NOMO-1 treated with DMSO at 0.1 percent for 48 hours (cell line): ENCODE data around the gene NRIP1.
"Not testable (repeated sequence)": the region's sequence is repeated elsewhere in the genome, so short reads cannot be mapped to it uniquely, and the experiment has no call there.

Experiments used
- DNase-seq: peaks from one replicate; lab custom pipeline; 2025; ENCODE audit not compliant: unreplicated experiment; lab: John Stamatoyannopoulos, UW

NRIP1 gene

GRCh38 chr21:15039607-15040299, 25.0 kb downstream of the NRIP1 start:
- no peak for DNase-seq

DNA sequence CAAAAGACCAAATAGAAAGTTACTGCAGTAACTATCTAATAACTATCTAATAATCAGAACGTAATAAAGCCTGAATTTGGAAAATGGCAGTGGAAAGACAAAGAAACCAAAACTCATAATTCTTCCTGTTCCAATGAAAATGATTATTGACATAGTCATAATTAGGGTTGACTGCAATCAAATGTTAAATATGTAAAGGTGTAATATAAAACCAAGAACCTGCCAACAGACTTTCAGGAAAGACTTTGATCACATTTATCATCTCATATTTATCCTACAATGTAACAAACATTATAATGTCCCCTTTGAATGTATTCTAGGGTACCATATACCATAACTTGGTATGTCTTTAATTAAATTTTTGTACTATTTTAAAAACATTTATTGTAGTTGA, 26.9 kb downstream of the NRIP1 start:
- no peak for DNase-seq

- no peak for DNase-seq
Observed at GRCh38 chr21:15037095-15037899, 27.5 kb downstream of the NRIP1 start.

GRCh38 chr21:15036189-15036588, 28.6 kb downstream of the NRIP1 start:
- no peak for DNase-seq

DNA sequence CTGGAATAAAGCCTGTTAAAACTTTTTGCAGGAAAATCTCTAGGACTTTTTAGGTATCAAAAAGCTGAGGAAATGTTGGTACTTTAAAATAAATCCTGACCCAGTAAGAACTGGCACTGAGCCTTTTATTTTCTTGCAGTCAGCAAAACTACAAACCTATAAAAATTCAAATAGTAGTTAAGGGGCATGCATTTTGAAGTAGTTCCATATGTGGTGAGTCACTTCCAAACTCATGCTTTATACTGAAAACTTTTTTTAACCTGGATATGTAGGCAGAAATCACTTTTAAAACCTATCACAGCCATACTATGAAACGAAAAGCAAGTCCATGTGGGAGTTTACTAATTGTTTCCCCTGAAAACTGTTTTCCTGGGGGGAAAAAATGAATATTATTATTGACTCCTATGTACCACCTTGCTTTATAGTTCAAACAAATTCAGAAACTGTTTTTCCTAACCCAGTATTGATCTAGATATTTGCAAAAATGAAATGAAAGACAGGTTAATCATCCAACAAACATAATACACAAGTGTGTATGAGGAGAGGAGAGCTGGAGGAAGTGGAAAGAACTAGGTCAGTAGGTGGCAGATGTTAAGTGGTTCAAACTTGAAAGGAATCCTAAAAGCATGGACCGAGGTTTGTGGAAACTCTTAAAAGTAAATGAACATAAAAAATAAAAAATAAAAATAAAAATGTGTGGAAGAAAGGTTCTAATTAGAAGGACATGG, 30.5 kb downstream of the NRIP1 start:
- DNase-seq: no peak

DNA sequence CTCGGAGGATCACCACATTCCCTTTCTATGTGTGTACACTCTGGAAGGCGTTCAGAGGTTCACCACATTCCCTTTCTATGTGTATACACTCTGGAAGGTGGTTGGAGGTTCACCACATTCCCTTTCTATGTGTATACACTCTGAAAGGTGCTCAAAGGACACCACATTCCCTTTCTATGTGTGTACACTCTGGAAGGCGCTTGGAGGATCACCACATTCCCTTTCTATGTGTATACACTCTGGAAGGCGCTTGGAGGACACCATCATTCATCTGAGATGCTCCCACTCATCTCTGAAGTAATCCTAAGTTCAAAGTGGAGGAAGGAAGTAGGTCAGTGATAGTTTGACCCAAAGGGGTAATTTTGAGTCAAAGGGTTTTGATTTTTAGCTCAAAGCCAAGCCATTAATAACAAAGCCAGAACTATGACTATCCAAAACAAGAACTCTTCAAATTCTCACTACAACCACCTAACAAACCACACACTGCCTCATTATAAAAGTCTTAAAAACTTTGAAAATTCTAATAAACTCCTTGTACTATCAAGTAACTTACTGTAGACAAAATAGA, 32.9 kb downstream of the NRIP1 start:
- DNase-seq: no peak

- DNase-seq: not testable (repeated sequence)
Observed at GRCh38 chr21:15031362-15031761, 33.4 kb downstream of the NRIP1 start.

DNA sequence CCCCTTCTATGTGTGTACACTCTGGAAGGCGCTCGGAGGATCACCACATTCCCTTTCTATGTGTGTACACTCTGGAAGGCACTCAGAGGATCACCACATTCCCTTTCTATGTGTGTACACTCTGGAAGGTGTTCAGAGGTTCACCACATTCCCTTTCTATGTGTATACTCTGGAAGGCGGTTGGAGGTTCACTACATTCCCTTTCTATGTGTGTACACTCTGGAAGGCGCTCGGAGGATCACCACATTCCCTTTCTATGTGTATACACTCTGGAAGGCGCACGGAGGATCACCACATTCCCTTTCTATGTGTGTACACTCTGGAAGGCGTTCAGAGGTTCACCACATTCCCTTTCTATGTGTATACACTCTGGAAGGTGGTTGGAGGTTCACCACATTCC, 33.9 kb downstream of the NRIP1 start:
- DNase-seq: not testable (repeated sequence)

DNA sequence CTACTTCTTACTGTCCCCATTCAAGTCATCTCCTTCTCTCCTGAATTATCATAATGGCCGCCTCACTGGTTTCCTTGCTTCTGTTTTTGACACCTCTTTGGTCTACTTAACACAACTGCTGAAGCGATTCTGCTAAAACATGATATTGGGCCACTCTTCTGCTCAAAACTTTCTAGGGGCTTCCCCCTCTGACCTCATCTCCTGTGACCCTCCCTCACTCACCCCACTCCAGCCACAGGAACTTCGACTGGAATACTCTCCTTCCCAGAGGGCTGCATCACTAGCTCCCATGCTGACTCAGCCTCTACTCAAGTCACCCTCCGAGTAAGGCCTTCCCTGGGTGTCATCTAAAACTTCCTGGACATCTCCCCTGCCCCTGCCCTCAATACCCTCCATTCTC, 35.7 kb downstream of the NRIP1 start:
- no peak for DNase-seq

GRCh38 chr21:15028186-15028585, 36.6 kb downstream of the NRIP1 start:
- DNase-seq: peak; percentile 93

- no peak for DNase-seq
Observed at GRCh38 chr21:15027056-15027455, 37.7 kb downstream of the NRIP1 start.

GRCh38 chr21:15026370-15026769, 38.4 kb downstream of the NRIP1 start:
- no peak for DNase-seq

DNA sequence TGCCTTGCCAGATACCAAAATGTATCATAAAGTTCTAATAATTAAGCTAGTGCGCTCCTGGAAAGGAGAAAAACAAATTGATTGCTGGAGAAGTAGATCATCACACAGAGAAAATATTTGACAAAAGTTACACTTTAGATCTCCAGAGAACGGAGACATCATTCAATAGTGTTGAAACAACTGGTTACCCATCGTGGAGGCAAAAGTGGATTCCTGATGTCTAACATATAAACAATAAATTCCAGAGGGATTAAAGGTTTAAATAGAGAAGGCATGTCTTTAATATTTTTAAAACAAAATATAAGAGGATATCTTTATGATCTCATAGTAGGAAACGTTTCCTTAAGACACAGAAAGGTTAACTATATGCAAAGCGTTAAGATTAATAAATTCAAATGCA, 41.0 kb downstream of the NRIP1 start:
- DNase-seq: no peak

DNA sequence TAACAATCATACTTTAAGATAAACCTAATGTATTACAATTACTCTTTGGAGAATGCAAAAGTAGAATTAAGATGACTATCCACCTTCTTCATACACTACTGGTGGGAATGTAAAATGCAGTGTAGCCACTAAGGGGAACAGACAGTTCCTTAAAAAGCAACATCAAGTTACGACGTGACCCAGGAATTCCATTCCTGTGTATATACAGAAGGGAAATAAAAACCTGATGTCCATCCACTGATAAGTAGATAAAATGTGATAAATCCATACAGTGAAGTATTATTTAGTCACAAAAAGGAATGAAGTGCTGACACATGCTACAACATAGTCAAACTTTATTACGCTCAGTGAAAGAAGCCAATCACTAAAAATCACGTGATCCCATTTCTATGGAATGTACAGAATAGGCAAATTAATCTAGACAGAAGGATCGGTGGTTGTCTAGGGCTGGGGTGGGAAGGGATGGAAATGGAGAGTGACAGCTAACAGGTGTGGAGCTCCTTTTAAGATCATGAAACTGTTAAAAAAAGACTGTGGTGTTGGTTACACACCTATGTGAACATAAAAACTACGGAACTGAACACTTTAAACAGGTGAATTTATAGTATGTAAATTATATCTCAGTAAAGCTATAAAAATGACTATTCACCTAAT, 42.1 kb downstream of the NRIP1 start:
- DNase-seq: no peak

GRCh38 chr21:15020797-15021196, 44.0 kb downstream of the NRIP1 start:
- DNase-seq: no peak

- no peak for DNase-seq
Observed at GRCh38 chr21:15018382-15018781, 46.4 kb downstream of the NRIP1 start.

GRCh38 chr21:15015622-15016471, 49.0 kb downstream of the NRIP1 start:
- DNase-seq: no peak

- DNase-seq: no peak
Observed at GRCh38 chr21:15014221-15014620, 50.6 kb downstream of the NRIP1 start.

DNA sequence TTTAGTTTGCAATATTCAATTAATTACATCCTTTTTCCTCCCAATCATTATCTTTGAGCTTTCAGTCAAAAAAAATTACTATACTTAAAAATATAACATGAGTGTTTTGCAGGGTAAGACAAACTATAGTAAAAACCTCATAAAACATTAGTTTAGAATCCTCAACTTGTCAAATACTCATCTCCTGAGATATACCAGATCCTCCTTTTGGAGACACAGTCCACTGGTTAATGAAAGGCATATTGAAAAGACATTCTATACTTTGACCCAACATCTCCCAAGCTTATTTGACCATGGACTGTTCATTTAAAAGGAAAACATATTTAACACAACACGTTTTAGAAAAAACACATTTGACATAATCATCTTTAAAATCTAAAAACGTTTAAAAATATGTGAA, 52.8 kb downstream of the NRIP1 start:
- DNase-seq: no peak

DNA sequence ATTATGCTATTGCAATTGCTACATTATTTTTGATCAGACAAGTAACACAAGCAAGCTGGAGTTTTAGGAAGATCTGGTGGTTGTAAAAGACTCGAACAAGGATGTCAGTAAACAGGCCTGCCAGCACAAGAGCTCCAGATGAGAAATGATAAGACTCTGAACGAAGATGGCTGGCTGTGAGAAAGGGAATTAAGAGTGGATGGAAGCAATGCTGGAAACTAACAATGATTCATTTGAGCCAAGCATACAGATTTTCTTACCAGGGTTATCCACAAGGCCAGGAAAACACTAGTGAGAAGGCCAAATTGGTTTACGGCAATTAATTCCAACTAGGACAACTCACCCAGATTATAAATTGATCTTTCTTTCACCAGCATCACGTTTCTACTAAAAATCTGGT, 54.2 kb downstream of the NRIP1 start:
- no peak for DNase-seq
